Breast epithelium (tissue), 4 donors: ENCODE measurements around the gene ITGB2. TPM values are rescaled to one million over a fixed set of nuclear protein-coding genes. Genes with fewer than 3 reads are reported as not detected.

Experiments used
- DNase-seq, 2 donors: peaks; one replicate each; pipeline ENCODE4 v3.0.0-alpha.2; 2019; ENCODE audit warnings: low spot score in 2 of 2
- H3K27ac ChIP-seq, 2 donors: fragments of 200-600 bp; sonication (generic) in 1 of 2; one replicate each; pipeline ENCODE4 v1.5.1; 2016 to 2019; ENCODE audit warnings: mild to moderate bottlenecking in 1 of 2
- H3K27me3 ChIP-seq, 2 donors: fragments of 200-600 bp; sonication (generic) in 1 of 2; one replicate each; pipeline versions ENCODE4 v1.5.1 to v1.6.0; 2017 to 2019; ENCODE audit warnings: control low read depth in 1 of 2, mild to moderate bottlenecking in 1 of 2
- H3K36me3 ChIP-seq: fragments of 200-600 bp; one replicate; pipeline ENCODE4 v1.5.1; 2019
- H3K4me1 ChIP-seq, 2 donors: fragments of 200-600 bp; sonication (generic); one replicate each; pipeline ENCODE4 v1.5.1; 2016 to 2019; ENCODE audit warnings: control low read depth in 1 of 2
- H3K4me3 ChIP-seq, 3 donors: fragments of 200-600 bp; sonication (generic); 1 replicate in 2 of 3; 2 replicates in 1 of 3; pipeline ENCODE4 v1.5.1; 2016 to 2019; ENCODE audit warnings: mild to moderate bottlenecking in 3 of 3, moderate library complexity in 2 of 3
- H3K9me3 ChIP-seq, 2 donors: fragments of 200-600 bp; sonication (generic) in 1 of 2; one replicate each; pipeline ENCODE4 v1.5.1; 2016 to 2019; ENCODE audit warnings: control low read depth in 1 of 2
- CTCF ChIP-seq, 3 donors: fragments of 450-650 bp; IDR thresholded peaks; one replicate each; pipeline ENCODE4 v1.5.1; 2016 to 2017; ENCODE audit warnings: antibody characterized with exemption in 3 of 3, mild to moderate bottlenecking in 3 of 3, moderate library complexity in 3 of 3
- POLR2A ChIP-seq: fragments of 450-650 bp; IDR thresholded peaks from one replicate; pipeline ENCODE4 v1.6.1; 2016; ENCODE audit warnings: antibody characterized with exemption, mild to moderate bottlenecking, moderate library complexity
- POLR2AphosphoS5 ChIP-seq, 3 donors: sonication (generic); formaldehyde crosslinking; IDR thresholded peaks; one replicate each; pipeline ENCODE4 v1.6.1; 2017; ENCODE audit warnings: antibody characterized with exemption in 3 of 3
- intact Hi-C: fragments of 100-400 bp; cut with DNase I; formaldehyde crosslinking; loops from one replicate; pipeline ENCODE4 v1.15.1; 2023; ENCODE audit warnings: low total_unique reads
- total RNA-seq, 3 donors: library from RNA; depleted of rRNA; stranded (reverse); fragments of >200 nt; gene quantifications; one replicate each; pipeline ENCODE4 v1.1.0, GENCODE V29; 2016

The ITGB2 gene
- total RNA-seq, 3 donors from 2014 or later: 19.7 to 242 (median 92.8) TPM

GRCh38 chr21:44842721-44843445 is 77.8 kb downstream of the ITGB2 start:
- H3K4me3 ChIP-seq: no peak overlapping the region
- H3K36me3 ChIP-seq: no peaks in the 10 kb centered on the region
- TF ChIP-seq POLR2A: no peak
- no peak for TF ChIP-seq CTCF (IDR thresholded peaks at IDR 0.05)
- H3K9me3 ChIP-seq: no peaks in the 10 kb centered on the region
- no peak overlapping the region for H3K27ac ChIP-seq
- DNase-seq: peak in 1 of 2 donors; percentile 41
- intact Hi-C loops: no loop called here
- H3K4me1 ChIP-seq: peaks cover 9% of the 10 kb centered on the region in 2 donors
- no peaks in the 10 kb centered on the region for H3K27me3 ChIP-seq

- no peaks in the 10 kb centered on the region for H3K9me3 ChIP-seq
- intact Hi-C loops: no loop called here
- no peaks in the 10 kb centered on the region for H3K27me3 ChIP-seq
These were observed 78.6 kb downstream of the ITGB2 start for GRCh38 chr21:44842087-44842486.

GRCh38 chr21:44840771-44841170 is 79.9 kb downstream of the ITGB2 start:
- peaks cover 0 to 4% of the 10 kb centered on the region in 2 donors for H3K4me1 ChIP-seq
- peak in 1 of 2 donors; percentile 24 for DNase-seq
- TF ChIP-seq CTCF (IDR thresholded peaks at IDR 0.05): no peak
- TF ChIP-seq POLR2AphosphoS5 (IDR thresholded peaks at IDR 0.05): no peak
- TF ChIP-seq POLR2A: no peak
- intact Hi-C loops: no loop called here
- H3K9me3 ChIP-seq: no peaks in the 10 kb centered on the region
- no peak overlapping the region for H3K4me3 ChIP-seq
- no peaks in the 10 kb centered on the region for H3K36me3 ChIP-seq
- H3K27ac ChIP-seq: no peak overlapping the region
- no peaks in the 10 kb centered on the region for H3K27me3 ChIP-seq

More at GRCh38 chr21:44842087-44842486, 78.6 kb downstream of the ITGB2 start:
- peaks cover 9% of the 10 kb centered on the region in 2 donors for H3K4me1 ChIP-seq
- no peaks in the 10 kb centered on the region for H3K36me3 ChIP-seq
- H3K27ac ChIP-seq: no peak overlapping the region
- no peak overlapping the region for H3K4me3 ChIP-seq
- DNase-seq: peak in 1 of 2 donors; percentile 34
- TF ChIP-seq POLR2AphosphoS5 (IDR thresholded peaks at IDR 0.05) (no peak), POLR2A (no peak), CTCF (IDR thresholded peaks at IDR 0.05) (no peak)

- H3K4me1 ChIP-seq: no peaks in the 10 kb centered on the region
- H3K4me3 ChIP-seq: no peak overlapping the region
- intact Hi-C loops: no loop called here
- no peak overlapping the region for H3K27ac ChIP-seq
- TF ChIP-seq CTCF (IDR thresholded peaks at IDR 0.05): no peak
- TF ChIP-seq POLR2A: no peak
- no peak for TF ChIP-seq POLR2AphosphoS5 (IDR thresholded peaks at IDR 0.05)
- peak in 1 of 2 donors; percentile 43 for DNase-seq
- no peaks in the 10 kb centered on the region for H3K9me3 ChIP-seq
- H3K36me3 ChIP-seq: no peaks in the 10 kb centered on the region
- no peaks in the 10 kb centered on the region for H3K27me3 ChIP-seq
These were observed 81.7 kb downstream of the ITGB2 start for GRCh38 chr21:44838951-44839350.

- TF ChIP-seq POLR2AphosphoS5 (IDR thresholded peaks at IDR 0.05) (no peak), POLR2A (no peak), CTCF (IDR thresholded peaks at IDR 0.05) (no peak)
- peak in 1 of 2 donors; percentile 43 for DNase-seq
- intact Hi-C loops: no loop called here
- no peaks in the 10 kb centered on the region for H3K36me3 ChIP-seq
- H3K27ac ChIP-seq: no peak overlapping the region
- no peaks in the 10 kb centered on the region for H3K9me3 ChIP-seq
- no peak overlapping the region for H3K4me3 ChIP-seq
- H3K27me3 ChIP-seq: no peaks in the 10 kb centered on the region
- H3K4me1 ChIP-seq: no peaks in the 10 kb centered on the region
These were observed 82.4 kb downstream of the ITGB2 start for GRCh38 chr21:44838039-44838895.
